ENCODE measurements around the gene MOG.
"Not testable (repeated sequence)": the region's sequence is repeated elsewhere in the genome, so short reads cannot be mapped to it uniquely, and the experiment has no call there.

The MOG gene

GRCh38 chr6:29641430-29642148 lies 15.3 kb upstream of the MOG start:
- DNase-seq, result no peak

- peak; percentile 29 for DNase-seq
Measured at GRCh38 chr6:29647927-29648642, 8.8 kb upstream of the MOG start.

GRCh38 chr6:29649701-29650673 lies 6.9 kb upstream of the MOG start:
- DNase-seq, result peak; percentile 99

GRCh38 chr6:29651413-29652197 lies 5.3 kb upstream of the MOG start:
- DNase-seq, result peak; percentile 32

- no peak for DNase-seq
Measured at GRCh38 chr6:29652198-29652584, 4.7 kb upstream of the MOG start.

GRCh38 chr6:29653452-29654038 lies 3.3 kb upstream of the MOG start:
- peak; percentile 82 for DNase-seq

- no peak for DNase-seq
Measured at GRCh38 chr6:29655658-29656057, 1.2 kb upstream of the MOG start.

GRCh38 chr6:29656157-29656556 lies 735 bp upstream of the MOG start:
- no peak for DNase-seq

- DNase-seq, result no peak
Measured at GRCh38 chr6:29661071-29661470, 4.2 kb downstream of the MOG start.

GRCh38 chr6:29661502-29662141 lies 4.7 kb downstream of the MOG start:
- not testable (repeated sequence) for DNase-seq

- DNase-seq, result no peak
Measured at GRCh38 chr6:29663300-29664042, 6.6 kb downstream of the MOG start.

GRCh38 chr6:29665942-29666825 lies 9.3 kb downstream of the MOG start:
- DNase-seq, result no peak

GRCh38 chr6:29666826-29667130 lies 9.9 kb downstream of the MOG start:
- DNase-seq, result no peak

- no peak for DNase-seq
Measured at GRCh38 chr6:29667158-29667557, 10.3 kb downstream of the MOG start.

- DNase-seq, result no peak
Measured at GRCh38 chr6:29671026-29671425, 14.1 kb downstream of the MOG start.

- DNase-seq, result not testable (repeated sequence)
Measured at GRCh38 chr6:29672116-29672515, 15.2 kb downstream of the MOG start.

- no peak for DNase-seq
Measured at GRCh38 chr6:29673161-29673560, 16.3 kb downstream of the MOG start.

- no peak for DNase-seq
Measured at GRCh38 chr6:29674008-29674407, 17.1 kb downstream of the MOG start.

GRCh38 chr6:29675561-29675960 lies 18.7 kb downstream of the MOG start:
- no peak for DNase-seq
